SU-DHL-6 (cell line): Measurements from ENCODE around the gene SF3B1.

Source experiments
- H2AFZ ChIP-seq: fragments of 200-600 bp; sonication (generic); 2 replicates; pipeline ENCODE4 v1.6.1; 2014; ENCODE audit warnings: low read depth, mild to moderate bottlenecking, moderate library complexity, mixed read lengths, antibody characterized with exemption, low read length; ENCODE audit not compliant: severe bottlenecking
- H3F3A ChIP-seq: fragments of 200-600 bp; shearing (Covaris generic); 2 replicates; pipeline ENCODE4 v1.6.0; 2016; ENCODE audit warnings: antibody characterized with exemption, mild to moderate bottlenecking; ENCODE audit not compliant: insufficient read depth
- H3K27ac ChIP-seq: fragments of 200-600 bp; sonication (generic); 2 replicates; pipeline ENCODE4 v1.5.1; 2016; ENCODE audit warnings: low read depth, mild to moderate bottlenecking, low read length, moderate library complexity, mixed read lengths
- H3K27me3 ChIP-seq: fragments of 200-600 bp; sonication (generic), shearing (Covaris generic); 2 replicates; pipeline ENCODE4 v1.6.0; 2014; ENCODE audit warnings: mild to moderate bottlenecking, low read length
- H3K36me3 ChIP-seq: fragments of 200-600 bp; sonication (generic); 2 replicates; pipeline ENCODE4 v1.6.1; 2014; ENCODE audit warnings: mild to moderate bottlenecking, low read length, mixed read lengths
- H3K4me2 ChIP-seq: fragments of 300-600, 200-600 bp; shearing (Covaris generic), sonication (generic); 2 replicates; pipeline ENCODE4 v1.6.0; 2014; ENCODE audit warnings: low read length, low read depth, mild to moderate bottlenecking; ENCODE audit not compliant: poor library complexity, severe bottlenecking
- H3K4me3 ChIP-seq: fragments of 200-600 bp; sonication (generic); 2 replicates; pipeline ENCODE4 v1.5.1; 2014; ENCODE audit warnings: antibody characterized with exemption, low read length, mild to moderate bottlenecking, mixed read lengths; ENCODE audit not compliant: insufficient read depth, poor library complexity, severe bottlenecking
- H3K79me2 ChIP-seq: fragments of 200-600 bp; sonication (generic); 2 replicates; pipeline ENCODE4 v1.6.1; 2014; ENCODE audit warnings: mild to moderate bottlenecking, low read length, moderate library complexity; ENCODE audit not compliant: insufficient read depth
- H3K9ac ChIP-seq: fragments of 200-600 bp; sonication (generic); 2 replicates; pipeline ENCODE4 v1.7.0; 2014; ENCODE audit warnings: mild to moderate bottlenecking, low read length
- H3K9me2 ChIP-seq: fragments of 200-600 bp; sonication (generic); replicated peaks from 2 replicates; pipeline ENCODE4 v1.6.1; 2014; ENCODE audit warnings: low read length; ENCODE audit not compliant: insufficient read depth
- H3K9me3 ChIP-seq: fragments of 200-600 bp; sonication (generic); 2 replicates; pipeline ENCODE4 v1.6.1; 2014; ENCODE audit warnings: low read length, mixed read lengths; ENCODE audit not compliant: insufficient read depth
- H4K20me1 ChIP-seq: fragments of 200-600 bp; sonication (generic); 2 replicates; pipeline ENCODE4 v1.6.1; 2014; ENCODE audit warnings: low read depth, mild to moderate bottlenecking, antibody characterized with exemption, low read length, moderate library complexity, mixed read lengths
- CTCF ChIP-seq: fragments of 200-600 bp; sonication (generic); IDR thresholded peaks from one replicate; pipeline ENCODE4 v1.5.1; 2017; ENCODE audit warnings: antibody characterized with exemption, mild to moderate bottlenecking, low read length, moderate library complexity; ENCODE audit not compliant: insufficient read depth, poor library complexity, severe bottlenecking
- EZH2phosphoT487 ChIP-seq: fragments of 200-600 bp; sonication (generic), shearing (Covaris generic); conservative IDR thresholded peaks from 2 replicates; pipeline ENCODE4 v1.6.1; 2018; ENCODE audit warnings: mild to moderate bottlenecking, antibody characterized with exemption, low read length, moderate library complexity, mixed read lengths

The SF3B1 gene

GRCh38 chr2:197477797-197478196 is 43.0 kb upstream of the SF3B1 start:
- peaks cover 6% of the 10 kb centered on the region; the same call in 1 of the 2 replicates for H3F3A ChIP-seq
- H3K36me3 ChIP-seq = peaks cover 18% of the 10 kb centered on the region
- H3K9me2 ChIP-seq = no peaks in the 10 kb centered on the region
- no peak overlapping the region for H3K4me3 ChIP-seq
- H3K9me3 ChIP-seq = no peaks in the 10 kb centered on the region
- no peaks in the 10 kb centered on the region for H3K27me3 ChIP-seq
- H3K9ac ChIP-seq = no peak overlapping the region
- no peak overlapping the region for H2AFZ ChIP-seq
- no peaks in the 10 kb centered on the region for H3K79me2 ChIP-seq
- TF ChIP-seq CTCF (no peak), EZH2phosphoT487 (no peak)
- H3K4me2 ChIP-seq = no peak overlapping the region
- no peaks in the 10 kb centered on the region for H4K20me1 ChIP-seq
- no peak overlapping the region for H3K27ac ChIP-seq

- peaks cover 38% of the 10 kb centered on the region for H3K36me3 ChIP-seq
- no peak overlapping the region for H2AFZ ChIP-seq
- no peak overlapping the region for H3K27ac ChIP-seq
These were observed 37.3 kb upstream of the SF3B1 start for GRCh38 chr2:197472166-197472565.

GRCh38 chr2:197464175-197464574 is 29.3 kb upstream of the SF3B1 start:
- Histone ChIP-seq H3K36me3 (peaks cover 22% of the 10 kb centered on the region), H3K27ac (no peak overlapping the region), H3K4me2 (no peak overlapping the region)

More at GRCh38 chr2:197472166-197472565, 37.3 kb upstream of the SF3B1 start:
- H3K9me3 ChIP-seq = no peaks in the 10 kb centered on the region
- no peak for TF ChIP-seq EZH2phosphoT487
- no peak for TF ChIP-seq CTCF
- no peaks in the 10 kb centered on the region for H4K20me1 ChIP-seq
- no peaks in the 10 kb centered on the region for H3K27me3 ChIP-seq
- H3K9me2 ChIP-seq = no peaks in the 10 kb centered on the region
- H3K79me2 ChIP-seq = no peaks in the 10 kb centered on the region
- H3K4me3 ChIP-seq = no peak overlapping the region
- no peaks in the 10 kb centered on the region for H3F3A ChIP-seq
- H3K4me2 ChIP-seq = no peak overlapping the region
- H3K9ac ChIP-seq = no peak overlapping the region

More at GRCh38 chr2:197464175-197464574, 29.3 kb upstream of the SF3B1 start:
- Histone ChIP-seq H3K9me3 (no peaks in the 10 kb centered on the region), H4K20me1 (no peaks in the 10 kb centered on the region), H3K27me3 (no peaks in the 10 kb centered on the region), H3F3A (no peaks in the 10 kb centered on the region), H3K79me2 (peaks cover 15% of the 10 kb centered on the region), H2AFZ (no peak overlapping the region), H3K9ac (no peak overlapping the region), H3K4me3 (no peak overlapping the region), H3K9me2 (no peaks in the 10 kb centered on the region)
- no peak for TF ChIP-seq CTCF
- TF ChIP-seq EZH2phosphoT487 = no peak
